Measurements from ENCODE around the gene CEBPZ. TPM values are rescaled to one million over a fixed set of nuclear protein-coding genes. Genes with fewer than 3 reads are reported as not detected.
"Not testable (repeated sequence)": the region's sequence is repeated elsewhere in the genome, so short reads cannot be mapped to it uniquely, and the experiment has no call there.

CEBPZ gene
- total RNA-seq, 1 donor from 2014 or later: 48.8 TPM

DNA sequence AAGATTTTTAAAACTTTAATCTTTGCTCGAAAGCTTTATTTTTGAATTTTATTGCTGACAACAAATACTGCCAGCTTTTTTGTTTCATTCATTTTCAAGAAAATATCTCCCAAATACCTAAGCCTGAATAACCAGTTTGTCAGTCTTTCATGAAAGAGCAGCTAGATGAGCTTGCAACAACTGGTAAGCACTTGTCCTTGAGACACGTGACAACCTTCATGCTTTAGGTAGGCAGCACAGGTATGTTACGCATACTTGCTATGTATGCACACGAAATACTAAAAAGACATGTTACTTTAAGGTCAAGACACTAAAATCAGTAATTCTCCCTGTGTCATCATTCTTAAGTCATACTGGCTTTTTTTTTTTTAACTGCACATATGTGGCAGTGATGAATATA is 12.3 kb downstream of the CEBPZ start:
- intact Hi-C loops (cut with micrococcal nuclease): no loop called here

DNA sequence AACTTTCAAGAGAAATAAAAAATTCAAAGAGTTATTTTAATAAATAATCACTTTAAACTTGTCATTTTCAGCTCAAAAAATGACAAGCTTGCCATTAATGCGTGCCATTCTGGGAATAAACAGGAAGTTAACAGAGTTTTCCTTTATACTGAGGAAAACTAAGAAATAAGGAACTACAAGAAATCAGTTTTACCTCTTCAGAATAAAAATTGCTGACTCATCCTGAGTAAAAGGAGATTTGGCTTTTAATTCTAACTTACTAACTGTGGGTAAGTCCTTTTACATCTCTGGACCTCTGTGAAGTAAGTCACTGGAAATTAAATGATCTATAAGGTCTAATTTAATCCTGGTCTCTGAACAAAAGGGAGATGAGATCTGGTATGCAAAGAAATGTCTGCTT is 16.1 kb downstream of the CEBPZ start:
- intact Hi-C loops (cut with micrococcal nuclease): no loop called here

DNA sequence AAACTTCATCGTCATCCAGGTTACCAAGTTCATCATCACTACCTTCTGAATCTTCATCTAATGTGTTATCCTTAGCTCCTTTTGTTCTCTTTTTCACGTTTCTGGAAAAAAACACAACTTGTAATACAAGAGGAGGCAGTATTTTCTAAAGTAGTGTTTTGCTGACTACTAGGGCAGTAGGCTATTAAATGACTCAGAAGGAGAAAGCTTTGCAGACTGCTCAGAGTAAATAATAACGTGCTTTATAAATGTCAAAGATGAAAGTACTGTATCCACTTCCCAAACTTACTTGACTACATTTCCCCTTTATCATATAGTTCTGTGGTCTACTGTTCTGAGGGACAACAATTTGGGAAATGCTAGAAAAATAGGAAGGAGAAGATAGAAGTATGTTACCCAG is 19.5 kb downstream of the CEBPZ start:
- intact Hi-C loops (cut with micrococcal nuclease): no loop called here

DNA sequence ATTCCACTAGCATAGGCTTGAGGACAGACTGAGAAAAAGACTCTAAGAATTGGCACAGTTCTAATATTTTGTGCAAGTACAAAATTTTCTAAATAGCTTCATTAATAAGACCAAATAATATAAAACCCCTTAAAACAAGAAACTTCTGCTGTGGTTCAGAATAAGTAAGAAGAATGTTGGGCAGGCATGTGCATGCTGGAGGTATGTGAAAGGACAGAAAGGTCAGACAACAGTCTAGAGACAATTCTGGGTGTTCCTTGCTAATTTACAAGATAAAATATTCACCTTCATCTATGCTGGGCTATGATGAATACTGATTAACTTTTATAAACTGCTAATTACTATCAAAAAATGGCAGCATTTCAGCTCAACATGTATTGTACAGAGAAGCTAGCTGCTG is 20.2 kb downstream of the CEBPZ start:
- intact Hi-C loops (cut with micrococcal nuclease): no loop called here

DNA sequence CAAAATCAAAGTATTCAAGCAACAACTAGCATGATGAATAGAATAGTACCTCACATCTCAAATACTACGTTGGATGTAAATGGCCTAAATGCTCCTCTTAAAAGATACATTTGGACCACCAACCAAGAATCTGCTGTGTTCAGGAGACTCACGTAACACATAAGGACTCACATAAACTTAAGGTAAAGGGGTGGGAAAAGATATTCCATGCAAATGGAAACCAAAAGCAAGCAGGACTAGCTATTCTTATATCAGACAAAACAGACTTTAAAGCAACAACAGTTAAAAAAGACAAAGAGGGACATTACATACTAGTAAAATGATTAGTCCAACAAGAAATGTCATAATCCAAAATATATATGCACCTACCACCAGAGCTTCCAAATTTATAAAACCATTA is 24.6 kb downstream of the CEBPZ start:
- intact Hi-C loops (cut with micrococcal nuclease): not testable (repeated sequence)

DNA sequence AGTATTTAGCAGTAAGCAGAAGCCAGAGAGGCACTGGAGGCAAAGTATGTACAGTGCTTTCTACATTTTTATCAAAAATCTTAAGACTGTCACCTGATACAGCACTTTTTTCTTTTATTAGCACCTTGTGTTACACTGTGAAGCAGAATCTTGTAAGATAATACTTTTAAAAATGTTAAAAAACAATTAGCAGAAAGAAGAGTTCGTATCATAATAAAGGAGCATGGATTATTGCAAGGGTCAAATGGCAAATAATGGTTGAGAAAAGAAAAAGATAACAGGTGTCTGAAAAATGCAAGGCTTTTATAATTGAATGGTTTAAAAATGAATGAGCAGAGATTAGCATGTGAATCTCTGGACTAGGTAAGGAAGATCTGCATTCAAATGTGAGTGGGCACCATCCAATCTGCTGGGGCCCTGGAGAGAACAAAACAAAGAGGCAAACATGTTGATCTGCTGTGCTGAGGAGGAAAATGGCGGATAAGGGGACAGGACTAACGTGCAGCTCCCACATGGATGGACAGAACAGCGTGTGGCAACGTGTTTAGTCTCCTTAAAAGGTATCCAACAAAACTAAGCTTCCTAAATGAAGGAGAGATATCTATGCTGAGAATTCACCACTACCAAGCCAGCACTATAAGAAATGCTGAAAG is 25.6 kb downstream of the CEBPZ start:
- intact Hi-C loops (cut with micrococcal nuclease): no loop called here

DNA sequence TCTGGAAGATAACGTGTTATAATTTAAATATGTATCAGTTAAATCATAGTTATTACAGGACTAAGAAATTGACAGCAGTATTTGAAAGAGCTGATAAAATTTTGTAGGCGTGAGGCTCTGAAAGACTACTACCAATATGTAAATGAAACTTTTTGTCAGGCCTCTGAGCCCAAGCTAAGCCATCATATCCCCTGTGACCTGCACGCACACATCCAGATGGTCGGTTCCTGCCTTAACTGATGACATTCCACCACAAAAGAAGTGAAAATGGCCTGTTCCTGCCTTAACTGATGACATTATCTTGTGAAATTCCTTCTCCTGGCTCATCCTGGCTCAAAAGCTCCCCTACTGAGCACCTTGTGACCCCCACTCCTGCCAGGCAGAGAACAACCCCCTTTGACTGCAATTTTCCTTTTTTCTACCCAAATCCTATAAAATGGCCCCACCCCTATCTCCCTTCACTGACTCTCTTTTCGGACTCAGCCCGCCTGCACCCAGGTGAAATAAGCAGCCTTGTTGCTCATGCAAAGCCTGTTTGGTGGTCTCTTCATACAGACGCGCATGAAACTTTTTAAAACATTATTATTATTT is 26.2 kb downstream of the CEBPZ start:
- intact Hi-C loops (cut with micrococcal nuclease): not testable (repeated sequence)

DNA sequence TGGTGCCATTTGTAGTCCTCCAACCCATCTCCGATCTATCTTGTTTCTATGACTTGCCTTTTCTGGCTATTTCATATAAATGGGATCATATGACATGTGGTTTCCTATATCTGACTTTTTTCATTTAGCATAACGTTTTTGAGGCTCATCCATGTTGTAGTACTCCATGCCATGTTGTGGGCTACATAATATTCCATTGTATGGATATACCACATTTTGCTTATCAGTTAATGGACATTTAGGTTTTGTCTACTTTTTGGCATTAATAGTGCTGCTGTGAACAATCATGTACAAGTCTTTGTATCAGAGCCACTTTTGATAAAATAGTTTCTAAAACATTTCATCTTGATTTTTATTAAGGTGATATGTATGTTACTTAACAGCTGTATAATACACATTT is 27.7 kb downstream of the CEBPZ start:
- intact Hi-C loops (cut with micrococcal nuclease): no loop called here

DNA sequence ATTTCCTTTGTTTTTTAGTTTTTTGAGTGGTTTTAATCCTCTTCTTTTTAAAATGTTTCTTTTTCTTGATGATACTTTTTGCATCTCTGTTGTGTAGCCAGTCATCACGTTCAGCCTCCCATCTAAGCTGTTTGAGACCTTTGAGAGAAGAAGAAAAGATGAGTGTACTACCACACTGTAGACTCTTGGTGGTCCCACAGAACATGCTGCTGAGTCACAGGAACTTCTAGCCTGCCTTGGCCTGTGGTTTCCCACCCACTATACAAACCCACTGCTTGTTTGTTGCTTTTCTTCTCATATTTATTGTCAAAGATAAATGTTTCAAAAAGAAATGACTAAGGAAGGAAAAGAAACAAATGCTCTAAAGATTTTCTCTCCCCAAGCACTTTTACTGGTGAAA is 29.6 kb downstream of the CEBPZ start:
- intact Hi-C loops (cut with micrococcal nuclease): no loop called here

DNA sequence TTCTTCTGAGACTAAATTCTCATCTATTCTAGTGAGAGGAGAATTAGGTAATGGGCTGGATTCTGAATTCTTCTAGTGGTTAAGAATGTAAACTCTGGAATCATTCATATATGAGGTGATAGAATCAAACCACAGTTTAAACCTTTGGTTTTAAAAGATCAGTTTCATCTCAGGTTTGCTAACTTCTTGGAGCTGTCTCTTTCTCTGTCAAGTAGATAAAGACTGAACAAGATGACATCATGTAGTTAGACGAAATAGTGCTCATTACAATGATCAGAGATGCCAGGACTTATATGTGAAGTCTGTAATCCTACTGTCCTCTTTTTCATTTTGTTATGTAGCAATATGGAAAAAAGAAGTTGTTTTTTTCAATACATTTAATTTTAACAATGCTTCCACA is 30.2 kb downstream of the CEBPZ start:
- intact Hi-C loops (cut with micrococcal nuclease): no loop called here

DNA sequence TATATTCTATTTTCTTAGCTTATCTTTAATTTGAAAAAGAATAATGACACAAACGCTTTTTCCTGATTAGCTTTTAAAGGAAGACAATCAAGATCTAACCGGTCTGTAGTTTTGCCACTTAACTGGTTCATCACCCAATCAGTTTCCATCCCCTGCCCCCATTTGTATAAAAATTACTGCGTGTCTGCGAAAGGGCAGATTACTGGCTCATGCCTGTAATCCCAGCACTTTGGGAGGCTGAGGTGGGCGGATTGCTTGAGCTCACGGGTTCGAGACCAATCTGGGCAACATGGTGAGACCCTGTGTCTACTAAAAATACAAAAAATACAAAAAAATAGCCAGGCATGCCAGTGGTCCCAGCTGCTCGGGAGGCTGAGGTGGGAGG is 32.7 kb downstream of the CEBPZ start:
- intact Hi-C loops (cut with micrococcal nuclease): no loop called here

DNA sequence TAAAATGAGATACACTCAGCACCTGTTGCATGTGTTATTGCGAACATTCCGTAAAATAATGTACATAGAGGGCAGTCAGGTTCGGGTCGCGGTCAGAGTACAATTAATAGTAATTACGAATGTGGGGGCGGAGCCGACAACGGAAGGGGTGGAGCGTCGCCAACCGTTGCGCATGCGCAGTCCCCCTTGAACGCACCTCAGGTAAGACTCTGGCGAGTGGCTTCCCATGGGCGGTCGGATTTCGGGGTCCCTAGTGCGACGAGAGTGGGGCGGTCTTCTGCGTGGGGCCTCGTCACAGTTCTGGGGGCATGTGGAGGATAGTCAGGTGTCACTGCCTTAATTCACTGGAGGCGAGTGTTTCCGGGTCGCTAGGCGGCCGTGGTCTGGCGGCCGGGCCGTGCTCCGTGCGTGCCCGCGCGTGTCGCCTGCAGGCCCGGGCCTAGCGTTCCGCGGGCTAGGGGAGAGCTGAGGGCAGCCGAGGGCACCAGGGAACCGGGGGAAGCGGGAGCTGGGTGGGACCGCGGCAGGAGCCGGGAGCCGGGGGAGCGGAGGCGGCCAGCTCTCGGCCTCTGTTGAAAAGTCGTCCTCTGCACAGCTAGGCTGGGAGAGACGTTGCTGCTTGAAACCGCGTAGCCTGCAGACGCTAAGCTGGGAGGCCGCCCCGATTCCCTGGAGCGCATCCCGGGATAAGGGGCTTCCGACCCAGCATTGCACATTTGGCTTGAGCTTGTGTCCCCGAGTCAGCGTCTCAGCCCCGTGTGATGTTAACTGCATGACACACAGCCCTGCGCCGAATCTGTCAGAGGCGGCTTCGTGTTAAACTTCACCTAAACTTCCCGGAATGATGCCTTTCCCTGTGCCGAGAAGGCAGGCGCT is 34.8 kb downstream of the CEBPZ start, which contains the start of gene CEBPZOS:
Gene CEBPZOS, plus strand, starts transcription at position 177 of the 876 bp plus-strand sequence. CDS start 3,209 bp downstream, outside the sequence.
- intact Hi-C loops (cut with micrococcal nuclease): loop anchor here (1.0 to 2.0 kb wide), 7 partner anchors 35 to 729 kb away; partner anchors contain the start of genes CEBPZ, GPATCH11, HEATR5B and NDUFAF7

DNA sequence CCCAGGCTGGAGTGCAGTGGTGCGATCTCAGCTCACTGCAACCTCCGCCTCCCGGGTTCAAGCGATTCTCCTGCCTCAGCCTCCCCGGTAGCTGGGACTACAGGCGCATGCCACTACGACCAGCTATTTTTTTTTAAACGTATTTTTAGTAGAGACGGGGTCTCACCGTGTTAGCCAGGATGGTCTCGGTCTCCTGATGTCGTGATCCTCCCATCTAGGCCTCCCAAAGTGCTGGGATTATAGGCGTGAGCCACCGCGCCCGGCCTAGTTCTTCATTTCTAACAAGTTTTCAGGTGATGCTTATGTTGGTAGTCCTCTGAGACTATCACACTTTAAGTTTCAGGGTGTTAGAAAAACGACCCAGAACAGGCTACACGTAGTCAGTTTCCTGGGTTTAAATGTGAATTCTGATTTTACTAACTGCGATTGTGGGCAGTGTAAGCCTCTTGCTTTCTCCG is 35.5 kb downstream of the CEBPZ start:
- intact Hi-C loops (cut with micrococcal nuclease): loop anchor here (1.0 to 2.0 kb wide), 7 partner anchors 35 to 729 kb away; partner anchors contain the start of genes CEBPZ, GPATCH11, HEATR5B and NDUFAF7

DNA sequence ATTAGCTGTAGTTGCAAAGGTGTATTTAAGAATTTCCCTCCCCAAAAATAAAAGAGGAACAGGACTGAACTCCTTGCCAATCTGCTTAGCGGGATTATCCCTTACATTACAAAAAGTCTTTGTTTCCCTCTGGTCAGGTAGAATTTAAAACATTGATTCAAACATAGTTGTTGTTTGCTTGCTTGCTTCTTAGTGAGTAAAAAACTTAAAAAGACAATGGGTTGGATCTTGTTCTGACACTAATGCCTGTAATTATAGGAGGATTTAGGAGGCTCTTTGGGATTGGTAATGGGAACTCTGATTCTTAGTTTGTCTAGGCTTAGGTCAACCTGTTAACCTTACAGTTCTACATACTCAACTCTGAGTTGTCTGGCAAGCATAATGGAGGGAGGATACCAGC is 38.8 kb downstream of the CEBPZ start:
- intact Hi-C loops (cut with micrococcal nuclease): no loop called here

DNA sequence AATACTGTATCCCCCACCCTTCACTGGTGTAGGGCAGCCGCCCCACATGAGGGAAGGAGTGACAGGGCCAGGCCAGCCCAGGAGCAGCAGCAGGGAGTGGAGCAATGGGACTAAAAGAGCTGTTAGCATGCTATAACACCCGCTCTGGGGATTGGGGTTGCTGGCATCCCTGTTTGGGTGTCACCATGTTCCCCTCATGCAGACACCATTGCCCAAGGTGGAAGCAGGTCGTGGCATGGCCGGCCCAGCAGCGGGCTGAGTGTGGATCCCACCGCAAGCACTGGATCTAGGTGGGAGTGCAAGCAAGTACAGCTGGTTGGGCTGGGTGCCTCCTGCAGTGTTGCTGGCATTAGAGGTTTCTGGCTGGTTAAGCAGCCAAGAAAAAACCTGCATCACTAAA is 39.6 kb downstream of the CEBPZ start:
- intact Hi-C loops (cut with micrococcal nuclease): no loop called here

DNA sequence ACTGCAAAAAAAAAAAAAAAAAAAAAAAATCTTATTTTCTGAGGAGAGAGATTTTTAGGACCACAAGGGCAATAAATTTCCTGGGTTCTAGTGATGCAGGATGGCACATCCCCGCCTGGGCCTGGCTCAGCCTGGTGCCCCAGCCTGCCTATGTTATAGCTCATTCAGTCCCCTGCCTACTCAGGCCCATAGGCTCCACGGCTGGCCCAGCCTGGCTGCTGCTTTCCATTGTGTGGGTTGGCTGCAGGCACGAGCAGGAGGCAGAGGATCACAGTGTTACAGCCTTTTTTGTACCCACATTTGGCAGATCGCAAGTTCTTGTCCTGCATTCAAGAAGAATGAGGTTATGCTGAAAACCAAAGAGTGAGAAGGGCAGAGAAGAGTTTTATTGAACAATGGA is 40.1 kb downstream of the CEBPZ start:
- intact Hi-C loops (cut with micrococcal nuclease): no loop called here

DNA sequence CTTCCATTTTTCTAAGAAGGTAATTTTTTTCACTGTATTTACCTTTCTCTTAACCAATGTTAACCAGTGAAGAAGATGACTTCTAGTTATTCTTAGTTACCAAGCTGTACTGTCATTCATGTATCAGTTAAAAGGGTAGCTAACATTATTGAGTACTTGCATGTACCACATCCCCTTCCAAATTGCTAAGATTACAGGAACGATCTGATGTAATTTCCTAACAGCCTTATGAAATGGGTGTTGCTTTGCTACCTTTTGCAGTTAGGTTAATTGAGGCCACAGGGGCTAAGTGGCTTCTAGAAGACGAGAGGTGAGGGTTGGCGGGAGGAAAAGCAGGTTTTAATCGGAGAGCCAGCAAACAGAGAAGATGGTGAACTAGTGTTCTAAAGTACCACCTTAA is 41.1 kb downstream of the CEBPZ start:
- intact Hi-C loops (cut with micrococcal nuclease): no loop called here

DNA sequence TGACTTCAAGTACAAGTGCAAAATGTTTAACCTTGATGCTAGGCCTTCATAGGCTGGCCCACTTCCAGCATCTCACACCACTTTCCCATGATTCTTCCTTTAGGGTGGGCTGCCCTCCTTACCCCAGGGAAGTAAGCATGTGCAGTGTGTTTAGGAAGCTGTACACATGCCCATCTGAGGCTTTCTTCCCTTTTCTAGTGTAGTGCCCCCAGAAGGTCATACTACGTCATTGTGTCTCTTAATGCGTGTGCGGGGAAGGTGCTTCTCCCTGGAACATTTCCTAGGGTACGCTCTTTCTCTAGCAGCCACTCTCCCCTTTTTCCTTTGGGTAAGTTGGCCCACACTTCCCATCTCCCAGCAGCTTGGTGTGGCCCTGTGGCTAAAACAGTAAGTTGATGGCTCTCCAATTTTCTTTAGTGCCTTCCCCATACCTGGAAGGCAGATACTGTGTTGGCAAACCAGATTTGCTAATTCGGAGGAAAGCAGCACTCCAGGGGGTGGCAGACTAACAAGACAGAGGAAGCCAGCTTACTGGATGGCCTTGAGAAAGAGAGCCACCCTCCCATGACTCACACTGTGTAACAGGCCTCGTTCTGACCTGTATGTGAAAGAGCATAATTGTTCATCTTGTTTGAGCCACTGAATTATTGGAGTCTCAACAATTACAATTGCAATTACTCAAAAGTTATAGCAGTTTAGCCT is 41.8 kb downstream of the CEBPZ start:
- intact Hi-C loops (cut with micrococcal nuclease): no loop called here

DNA sequence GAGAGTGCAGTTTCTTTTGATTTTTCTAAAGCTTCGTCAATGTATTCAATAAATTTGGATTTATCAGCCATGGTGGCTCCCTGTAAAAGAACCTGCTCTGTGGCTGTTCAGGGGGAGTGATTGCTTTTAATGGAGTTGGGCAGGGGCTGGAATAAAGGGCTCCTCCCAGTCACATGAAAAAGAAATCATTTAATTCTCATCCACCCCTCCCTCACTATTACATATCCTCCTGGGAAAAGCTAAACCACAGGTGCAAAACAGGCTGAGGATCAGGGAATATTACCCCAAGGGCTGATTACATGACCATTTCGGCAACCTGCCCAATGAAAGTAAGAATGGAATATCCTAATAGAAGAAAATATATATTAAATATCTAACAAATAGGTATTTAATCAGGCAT is 42.8 kb downstream of the CEBPZ start, which contains the start of gene SULT6B1:
Gene SULT6B1, minus strand, starts transcription at position 101 of the 400 bp plus-strand sequence. Its CDS starts 30 bp downstream, at position 71.
- intact Hi-C loops (cut with micrococcal nuclease): no loop called here

DNA sequence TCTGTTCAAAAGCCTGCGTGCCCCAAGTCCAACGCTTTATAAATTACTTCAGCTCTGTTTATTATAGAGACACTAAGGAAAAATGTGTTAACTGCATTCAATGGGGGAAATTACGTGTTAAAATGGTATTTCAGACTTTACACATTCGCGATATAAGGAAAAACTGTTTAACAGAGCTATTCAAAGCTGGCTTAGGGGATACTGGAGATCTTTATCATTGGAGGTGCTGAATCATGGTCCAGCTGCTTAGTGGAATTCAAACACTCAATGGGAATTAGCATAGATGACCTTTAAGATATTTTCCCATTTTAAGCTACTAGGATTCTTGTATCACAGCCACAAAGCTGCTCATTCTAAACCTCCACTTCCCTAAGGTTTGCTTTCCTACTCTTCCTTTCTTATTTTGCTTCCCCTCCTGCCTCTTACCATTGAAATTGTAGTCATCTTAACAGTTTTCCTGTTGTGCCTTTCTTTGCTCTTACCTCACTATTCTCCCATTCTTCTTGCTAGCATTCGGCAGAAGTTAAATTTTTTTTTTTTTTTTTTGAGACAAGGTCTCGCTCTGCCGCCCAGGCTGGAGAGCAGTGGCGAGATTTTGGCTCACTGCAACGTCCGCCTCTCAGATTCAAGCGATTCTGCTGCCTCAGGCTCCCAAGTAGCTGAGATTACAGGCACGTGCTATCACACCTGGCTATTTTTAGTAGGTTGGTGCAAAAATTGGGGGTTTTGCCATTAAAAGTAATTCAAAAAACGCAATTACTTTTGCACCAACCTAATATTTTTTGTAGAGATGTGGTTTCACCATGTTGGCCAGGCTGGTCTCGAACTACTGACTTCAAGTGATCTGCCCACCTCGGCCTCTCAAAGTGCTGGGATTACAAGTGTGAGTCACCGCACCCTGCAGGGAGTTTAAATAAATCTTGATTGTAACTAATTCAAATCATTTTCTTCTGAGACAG is 49.4 kb downstream of the CEBPZ start:
- intact Hi-C loops (cut with micrococcal nuclease): no loop called here

Data from T-helper 1 cell treated with Interleukin-12 subunit alpha and Interleukin-12 subunit beta and Interleukin-4 antibody, amounts not matched to agents 30 ng/mL and 1 ng/mL, for 36 hours (primary cell).